ENCODE measurements around the gene ZC2HC1C.

Gene ZC2HC1C

DNA sequence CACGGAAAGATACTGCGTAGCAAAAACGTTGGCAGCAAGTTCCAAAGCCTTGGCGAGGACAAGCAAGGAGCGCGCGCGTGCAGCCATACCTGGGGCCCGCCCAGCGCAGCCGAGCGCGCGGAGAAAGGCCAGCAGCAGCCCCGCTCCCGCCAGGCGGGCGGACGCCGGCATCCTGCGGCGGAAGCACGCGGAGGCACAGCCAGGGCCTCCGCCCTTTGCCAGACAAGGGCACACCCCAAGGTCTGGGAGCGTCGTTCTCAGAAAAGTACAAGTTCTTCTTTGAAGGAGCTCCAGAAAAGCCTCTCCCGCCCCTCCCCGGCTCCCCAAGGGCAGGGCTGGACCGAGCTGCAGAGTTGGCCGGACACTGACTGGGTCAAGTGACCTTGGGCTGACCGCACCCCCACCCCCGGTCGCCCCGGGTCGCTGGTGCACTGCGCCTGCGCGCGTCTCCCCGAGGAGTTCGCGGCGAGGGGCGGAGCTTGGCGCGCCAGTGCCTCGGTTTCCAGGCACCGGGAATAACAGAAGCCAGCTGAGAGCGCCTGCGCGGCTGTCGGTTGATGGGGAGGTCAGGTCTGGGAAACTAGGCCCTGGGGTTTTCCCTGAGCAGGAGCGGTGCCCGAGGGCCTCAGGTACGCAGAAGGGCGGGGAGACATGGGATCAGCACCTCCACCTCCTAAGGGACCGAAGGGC lies at the start of gene ZC2HC1C:
Gene ZC2HC1C (plus strand): TSS at position 521 of the 690 bp plus-strand sequence. CDS start 933 bp downstream, outside the sequence.
- peak; percentile 90 for DNase-seq (ENCODE audit: low read depth)

GRCh38 chr14:75022655-75023054 lies 46.8 kb upstream of the ZC2HC1C start:
- DNase-seq (ENCODE audit: low read depth): no peak

DNA sequence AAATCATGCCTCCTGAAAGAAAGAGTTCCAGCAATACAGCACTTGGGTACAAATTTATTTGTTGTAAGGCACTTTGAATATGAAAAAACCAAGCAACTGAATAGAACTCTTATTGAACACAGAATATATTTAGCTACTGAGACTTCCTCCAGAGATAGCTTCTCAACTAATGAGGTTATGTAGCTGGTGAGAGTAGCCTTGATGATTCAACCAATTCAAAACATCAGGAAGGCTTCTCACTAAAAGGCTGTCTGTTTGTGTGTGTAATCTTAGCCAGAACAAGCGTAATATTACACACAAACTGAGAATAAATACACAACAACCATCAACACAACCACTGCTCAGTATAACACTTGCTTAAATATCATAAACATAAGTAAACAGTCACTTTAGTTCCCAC lies 46.3 kb upstream of the ZC2HC1C start:
- no peak for DNase-seq (ENCODE audit: low read depth)

- DNase-seq (ENCODE audit: low read depth): no peak
These were observed 44.4 kb upstream of the ZC2HC1C start for GRCh38 chr14:75025082-75025481.

- no peak for DNase-seq (ENCODE audit: low read depth)
These were observed 43.6 kb upstream of the ZC2HC1C start for GRCh38 chr14:75025876-75026275.

DNA sequence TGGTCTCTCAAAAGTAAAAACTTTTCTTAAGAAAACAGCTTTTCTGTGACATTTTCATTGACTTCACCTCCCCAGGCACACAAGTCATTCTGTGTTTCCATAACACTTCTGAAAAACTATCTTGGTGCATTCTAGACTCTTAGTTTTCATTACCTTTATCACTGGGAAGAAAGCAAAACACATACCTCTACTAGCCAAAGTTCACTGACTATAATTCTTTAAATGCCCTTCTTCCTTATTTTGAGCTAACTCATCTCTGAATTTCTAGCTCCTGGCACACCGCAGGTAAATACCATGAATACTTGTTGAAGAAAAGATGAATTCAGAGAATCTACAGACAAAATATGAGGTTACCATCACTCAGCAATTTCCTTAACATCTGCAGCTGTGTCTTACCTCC lies 39.3 kb upstream of the ZC2HC1C start:
- DNase-seq (ENCODE audit: low read depth): no peak

DNA sequence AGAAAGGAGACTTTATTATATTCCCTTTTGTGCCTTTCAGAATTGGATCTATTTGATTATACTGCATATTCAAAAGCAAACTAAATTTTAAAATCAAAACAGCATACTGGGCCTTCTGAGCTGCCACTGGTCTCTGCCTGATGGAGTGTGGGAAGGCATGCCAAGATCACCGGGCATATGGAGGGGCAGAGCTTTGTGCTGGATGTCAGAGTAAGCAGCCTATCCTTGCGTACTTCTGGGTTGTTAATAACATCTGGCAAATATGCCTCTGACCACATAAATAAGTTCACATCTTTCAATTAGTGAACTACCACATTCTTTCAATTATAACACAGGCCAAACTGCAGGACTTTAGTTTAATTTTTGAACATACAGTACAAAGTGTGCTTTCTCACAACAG lies 36.5 kb upstream of the ZC2HC1C start:
- DNase-seq (ENCODE audit: low read depth): peak; percentile 25

- DNase-seq (ENCODE audit: low read depth): no peak
These were observed 28.9 kb upstream of the ZC2HC1C start for GRCh38 chr14:75040507-75040906.

DNA sequence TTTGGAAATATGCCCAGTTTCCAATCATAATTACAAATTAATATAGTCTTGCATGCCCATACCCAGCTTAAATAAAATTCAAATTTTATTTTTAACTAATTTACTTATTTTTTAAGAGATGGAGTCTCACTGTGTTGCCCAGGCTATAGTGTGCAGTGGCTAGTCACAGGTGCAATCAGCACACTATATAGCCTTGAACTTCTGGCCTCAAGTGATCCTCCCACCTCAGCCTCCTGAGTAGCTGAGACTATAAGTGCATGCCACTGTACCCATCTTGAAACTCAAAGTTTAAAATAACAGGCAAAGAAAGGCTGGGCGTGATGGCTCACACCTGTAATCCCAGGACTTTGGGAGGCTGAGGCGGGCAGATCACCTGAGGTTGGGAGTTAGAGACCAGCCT lies 28.5 kb upstream of the ZC2HC1C start:
- DNase-seq (ENCODE audit: low read depth): no peak

DNA sequence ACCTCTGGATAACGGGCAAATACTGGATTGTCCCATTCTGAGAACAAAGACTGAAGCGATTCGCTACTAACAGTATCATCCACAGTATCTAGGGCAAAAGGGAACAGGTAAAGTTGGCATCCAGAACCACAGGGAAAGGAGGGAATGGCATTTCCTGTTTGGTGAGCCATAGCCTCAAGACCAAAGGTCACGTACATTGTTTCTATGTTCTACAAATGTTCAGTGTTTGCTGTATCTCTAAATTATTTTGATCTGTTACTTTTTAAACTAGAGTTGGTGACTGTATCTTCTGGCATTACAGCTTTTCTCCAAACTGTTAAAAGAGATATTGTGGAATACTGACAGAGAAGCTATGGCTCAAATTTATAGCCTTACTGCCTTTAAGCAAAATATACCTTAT lies 27.8 kb upstream of the ZC2HC1C start:
- DNase-seq (ENCODE audit: low read depth): no peak

DNA sequence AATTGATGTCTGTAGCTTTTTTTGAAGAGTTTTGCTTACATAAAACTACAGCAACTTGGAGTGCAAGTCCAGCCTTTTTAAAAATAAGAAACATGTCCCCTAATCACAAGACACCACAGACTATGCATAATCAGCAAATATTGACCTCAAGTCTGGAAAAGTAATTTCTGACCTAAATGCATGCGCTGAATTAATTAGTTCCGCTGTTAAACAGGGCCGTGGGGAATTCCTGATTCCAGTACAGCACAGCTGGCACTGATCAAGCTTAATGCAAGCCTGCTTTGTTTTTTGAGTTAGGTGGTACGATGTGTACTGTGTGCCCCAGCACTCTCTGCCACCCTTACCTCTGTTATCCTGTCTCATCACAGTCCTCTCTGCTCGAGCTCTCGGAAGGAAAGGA lies 27.4 kb upstream of the ZC2HC1C start:
- DNase-seq (ENCODE audit: low read depth): peak; percentile 72

DNA sequence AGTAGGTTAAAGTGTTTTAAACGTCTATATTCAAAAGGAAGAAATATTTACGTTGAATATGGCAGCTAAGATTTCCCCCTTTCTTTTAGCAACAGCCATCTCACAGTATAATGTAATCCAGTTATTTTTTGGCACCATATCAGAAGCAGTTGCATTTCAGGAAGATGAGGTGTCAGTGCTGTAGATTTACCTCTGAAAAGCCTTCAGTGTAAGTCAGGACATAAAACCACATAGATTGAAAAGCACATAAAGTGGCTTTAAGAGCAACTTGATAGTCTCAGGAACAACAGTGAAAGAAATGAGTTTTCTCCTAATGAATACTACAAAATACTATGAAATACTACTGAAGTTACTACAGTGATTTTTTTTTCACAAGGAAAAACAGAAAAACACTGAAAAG lies 25.1 kb upstream of the ZC2HC1C start:
- DNase-seq (ENCODE audit: low read depth): peak; percentile 17

DNA sequence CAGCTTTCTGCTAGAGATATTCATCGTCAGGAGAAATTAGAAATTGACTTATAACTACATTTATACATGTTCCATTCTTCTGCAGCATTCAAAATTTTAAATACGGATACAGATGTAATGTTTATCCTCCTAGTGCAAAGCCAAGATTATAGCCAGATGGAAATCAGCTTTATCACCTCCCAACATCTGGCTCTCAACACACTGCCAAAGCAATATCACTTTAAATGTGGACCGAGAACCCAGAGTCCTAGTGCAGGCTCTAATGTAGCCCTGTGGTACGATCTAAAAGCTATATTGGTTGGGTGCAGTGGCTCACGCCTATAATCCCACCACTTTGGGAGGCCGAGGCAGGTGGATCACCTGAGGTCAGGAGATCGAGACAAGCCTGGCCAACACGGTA lies 24.7 kb upstream of the ZC2HC1C start:
- DNase-seq (ENCODE audit: low read depth): no peak

- no peak for DNase-seq (ENCODE audit: low read depth)
These were observed 23.2 kb upstream of the ZC2HC1C start for GRCh38 chr14:75046275-75046674.

GRCh38 chr14:75046899-75047298 lies 22.5 kb upstream of the ZC2HC1C start:
- DNase-seq (ENCODE audit: low read depth): no peak

DNA sequence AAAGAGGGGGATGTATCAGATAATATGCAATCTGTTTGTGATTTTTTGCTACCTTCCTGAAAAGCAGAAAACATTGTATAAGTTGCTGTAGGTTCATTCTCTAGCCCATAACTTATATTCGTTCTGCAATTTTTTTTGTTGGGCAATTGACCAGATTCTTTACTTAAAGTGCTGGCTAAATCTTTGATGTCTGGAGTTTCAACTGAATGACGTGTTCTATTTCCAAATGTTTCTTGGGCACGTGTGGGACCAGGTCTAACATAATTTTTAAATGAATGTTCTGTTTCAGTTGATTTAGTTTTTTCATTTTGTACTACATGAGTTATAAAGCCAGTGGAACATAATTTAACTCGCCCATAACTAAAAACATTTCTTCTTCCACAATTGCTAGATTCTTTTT lies 21.9 kb upstream of the ZC2HC1C start:
- peak; percentile 68 for DNase-seq (ENCODE audit: low read depth)

DNA sequence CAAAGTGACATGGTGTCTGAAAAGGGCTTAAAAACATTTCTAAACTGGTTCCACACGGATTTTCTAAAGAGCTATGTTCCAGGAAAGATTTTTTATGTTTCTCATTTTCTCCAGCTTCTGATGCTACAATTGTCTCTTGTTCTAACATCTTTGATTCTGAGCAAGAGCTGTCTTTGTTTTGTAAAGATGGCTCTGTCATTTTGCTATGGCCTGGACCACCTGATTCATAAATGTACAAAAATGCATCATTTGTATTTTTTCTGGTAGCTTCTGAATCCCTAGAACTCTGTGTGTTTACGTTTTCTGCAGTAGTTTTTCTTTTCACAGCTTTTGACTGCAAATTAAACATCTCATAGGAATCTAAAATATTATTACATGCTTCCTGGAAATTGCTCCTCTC lies 21.3 kb upstream of the ZC2HC1C start:
- DNase-seq (ENCODE audit: low read depth): no peak

DNA sequence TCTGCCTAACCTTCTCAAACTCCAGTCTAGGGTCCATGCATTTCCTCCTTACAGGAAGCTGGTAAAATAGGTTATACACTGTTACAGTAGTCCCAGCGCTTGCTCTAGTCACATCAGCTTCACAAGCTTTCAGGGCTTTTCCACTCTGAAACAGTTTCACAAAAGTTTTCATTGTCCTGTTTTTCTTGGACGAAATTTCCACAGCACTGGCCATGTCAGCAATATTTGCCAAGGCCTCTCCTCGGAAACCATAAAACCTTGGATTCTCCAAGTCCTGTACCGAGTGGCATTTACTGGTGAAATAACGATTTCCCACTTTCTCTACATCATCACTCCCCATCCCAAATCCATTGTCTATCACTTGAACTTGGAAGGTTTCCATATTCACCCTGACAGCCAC lies 20.3 kb upstream of the ZC2HC1C start:
- DNase-seq (ENCODE audit: low read depth): peak; percentile 71

DNA sequence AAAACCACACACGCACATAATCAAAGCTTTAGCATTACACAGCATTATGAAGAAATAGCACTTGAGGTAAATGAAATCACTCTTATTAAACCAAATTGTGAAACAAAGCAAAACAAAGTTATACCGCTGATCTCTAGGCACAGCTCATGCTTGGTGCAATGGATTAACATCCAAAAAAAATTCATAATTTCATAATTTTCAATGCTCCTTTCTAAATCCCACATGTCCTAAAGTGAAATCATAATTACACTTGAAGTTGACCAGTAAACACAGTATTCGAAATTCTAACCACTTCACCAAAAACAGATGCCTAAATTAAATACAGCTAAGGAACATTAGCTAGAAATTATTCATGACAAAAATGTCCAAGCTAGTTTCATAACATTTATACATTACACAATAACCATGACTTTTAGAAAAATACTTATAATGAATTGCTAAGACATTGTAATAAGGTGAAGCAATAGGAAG lies 19.7 kb upstream of the ZC2HC1C start:
- DNase-seq (ENCODE audit: low read depth): peak; percentile 98

DNA sequence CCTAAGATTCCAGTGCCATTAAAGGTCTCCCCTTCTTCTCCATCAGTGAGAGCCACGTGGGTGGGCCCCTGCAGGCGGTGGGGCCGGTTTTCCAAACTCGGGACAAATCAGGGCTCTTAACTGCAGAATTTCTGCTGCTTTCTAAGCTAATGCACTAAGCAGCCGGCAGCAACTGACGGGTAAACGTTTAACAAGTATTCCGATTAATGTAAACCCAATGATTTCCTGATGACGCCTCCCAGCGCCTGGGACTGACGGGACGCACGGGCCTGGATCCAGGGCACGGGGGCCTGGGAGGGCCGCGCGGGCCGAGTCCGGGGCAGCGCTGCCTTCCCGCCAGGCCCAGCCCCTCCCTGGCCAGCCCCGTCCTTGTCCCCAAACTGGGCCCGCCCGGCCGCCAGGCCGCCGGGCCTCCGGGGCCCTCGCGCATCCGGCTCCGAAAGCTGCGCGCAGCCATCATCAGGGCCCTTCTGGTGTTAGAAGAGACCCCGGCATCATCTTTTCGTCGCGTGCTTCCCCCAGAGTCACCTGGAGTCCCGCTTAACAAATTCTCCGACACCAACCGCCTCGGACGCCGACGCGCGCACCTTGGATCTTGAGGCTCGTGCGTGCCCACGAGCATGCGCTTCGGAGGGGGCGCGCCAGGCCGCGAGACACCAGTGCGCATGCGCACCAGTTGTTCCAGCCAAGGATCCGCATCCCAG lies 18.4 kb upstream of the ZC2HC1C start, which contains the start of gene MLH3:
Gene MLH3 (minus strand): TSS at position 616 of the 704 bp plus-strand sequence. CDS start 1,812 bp downstream, outside the sequence.
- DNase-seq (ENCODE audit: low read depth): peak; percentile 71

DNA sequence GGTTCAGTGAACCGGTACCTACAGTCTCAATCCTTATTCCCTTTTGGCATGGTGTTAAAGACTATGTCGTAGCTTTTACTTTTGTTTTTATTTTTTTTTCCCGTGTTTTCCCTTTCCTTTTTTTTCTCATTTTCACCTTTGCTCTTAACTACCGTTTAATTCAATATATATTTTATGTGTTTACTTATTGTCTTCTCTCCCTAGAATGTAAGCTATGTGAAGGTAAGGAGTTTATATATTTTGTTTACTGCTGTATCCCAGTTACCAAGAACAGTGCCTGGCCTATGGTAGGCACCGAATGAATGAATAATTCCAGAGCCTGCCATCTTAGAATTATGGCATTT lies 17.9 kb upstream of the ZC2HC1C start:
- no peak for DNase-seq (ENCODE audit: low read depth)

DNA sequence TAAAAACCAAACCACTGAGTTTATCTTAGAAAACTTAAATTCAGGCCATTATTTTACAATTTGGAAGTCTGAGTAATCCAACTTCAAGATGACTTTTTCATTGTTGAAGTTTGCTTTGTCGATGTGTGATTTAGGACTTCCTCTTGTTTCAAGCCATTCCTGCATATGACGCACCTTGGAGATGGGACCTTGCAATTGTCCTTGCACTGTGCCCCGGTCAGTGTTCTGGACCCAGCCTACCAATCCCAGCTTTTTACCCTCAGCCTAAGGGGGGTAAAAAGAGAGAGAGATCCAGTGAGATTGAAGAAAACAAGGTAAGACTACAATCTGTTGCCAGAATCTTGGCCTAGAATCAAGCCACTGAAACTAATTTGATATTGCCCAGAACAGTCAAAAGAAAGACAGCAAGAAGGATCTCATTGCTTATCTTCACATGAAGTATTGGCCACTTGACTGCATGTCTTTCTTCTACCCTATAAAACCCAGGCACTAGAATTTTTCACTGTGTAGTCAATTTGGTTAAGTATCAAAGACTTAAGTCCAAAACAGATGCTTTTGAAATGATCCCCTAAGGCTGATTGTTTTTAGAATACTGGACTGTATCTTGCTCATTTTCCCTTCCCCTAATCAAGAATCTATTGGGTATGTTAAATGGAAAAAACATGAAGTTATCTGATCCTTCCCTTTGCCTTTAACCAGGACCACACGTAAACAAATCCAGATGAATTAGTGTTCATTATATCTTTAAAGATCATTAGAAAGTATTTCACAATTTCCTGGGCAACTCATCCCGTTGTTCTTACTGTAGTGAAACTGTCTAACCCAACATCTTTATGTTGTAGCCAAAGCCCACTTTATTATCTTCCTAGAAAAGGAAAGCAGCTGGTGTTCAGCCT lies 15.8 kb upstream of the ZC2HC1C start:
- peak; percentile 90 for DNase-seq (ENCODE audit: low read depth)

DNA sequence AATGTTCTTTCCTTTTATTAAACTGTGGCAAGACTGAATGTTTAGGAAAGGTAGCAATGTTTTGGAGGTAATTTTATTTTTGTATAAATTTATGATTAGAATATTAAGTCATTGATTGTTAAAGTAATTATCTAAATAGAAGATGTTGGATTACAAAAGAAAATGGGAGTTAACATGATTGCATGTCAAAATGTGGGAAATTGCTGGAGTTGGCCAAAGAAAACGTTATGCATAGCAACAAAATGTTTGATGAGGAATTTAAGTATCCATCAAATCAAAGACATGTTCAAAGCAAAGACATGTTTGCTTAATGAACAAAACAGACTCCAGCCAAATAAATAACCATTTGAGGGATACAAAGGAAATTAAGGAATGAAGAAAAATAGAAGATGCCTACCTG lies 15.0 kb upstream of the ZC2HC1C start:
- DNase-seq (ENCODE audit: low read depth): peak; percentile 45

All from fibroblast of gingiva (primary cell).